K562 (cell line): Measurements from ENCODE around the gene OR10D3.

Source experiments
- MYNN ChIP-seq, 2 experiments: sonication (generic); formaldehyde crosslinking in 1 of 2; IDR thresholded peaks; 2 replicates each; pipeline versions ENCODE4 v1.5.0 to v1.6.1; 2016 to 2020; ENCODE audit warnings: antibody characterized with exemption in 1 of 2, missing genetic modification reagents in 1 of 2
- SPI1 ChIP-seq: IDR thresholded peaks from 2 replicates; pipeline ENCODE4 v1.6.1; 2011; ENCODE audit warnings: low read depth, low read length, control low read depth, borderline replicate concordance
- TF ChIP-seq, protein P1 (sequence below), 3 experiments: IDR thresholded peaks in 2 of 3; conservative IDR thresholded peaks in 1 of 3; 2 replicates each; pipeline ENCODE4 v1.5.1; 2011 to 2012; ENCODE audit warnings: low read length in 3 of 3, mild to moderate bottlenecking in 3 of 3, control low read depth in 2 of 3, improper control_type of control experiment in 1 of 3, inconsistent platforms in 1 of 3, low read depth in 1 of 3, mixed read lengths in 1 of 3, moderate library complexity in 1 of 3; ENCODE audit not compliant: insufficient read depth in 2 of 3

DNA sequence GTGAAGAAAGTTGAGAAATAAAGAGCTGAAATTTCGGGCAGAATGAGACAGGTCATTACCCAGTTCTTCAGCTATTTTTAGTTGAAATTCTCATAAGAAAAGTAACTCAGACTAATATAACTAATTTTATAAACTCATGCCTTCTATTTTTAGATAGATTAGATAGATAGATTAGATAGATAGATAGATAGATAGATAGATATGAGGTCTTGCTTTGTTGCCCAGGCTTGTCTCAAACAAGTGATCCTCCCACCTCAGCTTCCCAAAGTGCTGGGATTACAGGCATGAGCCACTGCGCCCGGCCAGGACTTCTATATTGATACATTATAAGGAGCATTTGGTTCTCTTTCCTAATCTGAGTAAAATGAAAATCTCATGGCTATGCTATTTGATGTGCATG, 30.9 kb downstream of the OR10D3 start:
- TF ChIP-seq SPI1 (no peak), MYNN (IDR thresholded peaks at IDR 0.05) (no peak), MYNN (CRISPR knock-in tag; IDR thresholded peaks at IDR 0.05) (no peak)
- TF ChIP-seq, protein P1, sequence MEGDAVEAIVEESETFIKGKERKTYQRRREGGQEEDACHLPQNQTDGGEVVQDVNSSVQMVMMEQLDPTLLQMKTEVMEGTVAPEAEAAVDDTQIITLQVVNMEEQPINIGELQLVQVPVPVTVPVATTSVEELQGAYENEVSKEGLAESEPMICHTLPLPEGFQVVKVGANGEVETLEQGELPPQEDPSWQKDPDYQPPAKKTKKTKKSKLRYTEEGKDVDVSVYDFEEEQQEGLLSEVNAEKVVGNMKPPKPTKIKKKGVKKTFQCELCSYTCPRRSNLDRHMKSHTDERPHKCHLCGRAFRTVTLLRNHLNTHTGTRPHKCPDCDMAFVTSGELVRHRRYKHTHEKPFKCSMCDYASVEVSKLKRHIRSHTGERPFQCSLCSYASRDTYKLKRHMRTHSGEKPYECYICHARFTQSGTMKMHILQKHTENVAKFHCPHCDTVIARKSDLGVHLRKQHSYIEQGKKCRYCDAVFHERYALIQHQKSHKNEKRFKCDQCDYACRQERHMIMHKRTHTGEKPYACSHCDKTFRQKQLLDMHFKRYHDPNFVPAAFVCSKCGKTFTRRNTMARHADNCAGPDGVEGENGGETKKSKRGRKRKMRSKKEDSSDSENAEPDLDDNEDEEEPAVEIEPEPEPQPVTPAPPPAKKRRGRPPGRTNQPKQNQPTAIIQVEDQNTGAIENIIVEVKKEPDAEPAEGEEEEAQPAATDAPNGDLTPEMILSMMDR (IDR thresholded peaks at IDR 0.05 in 2 of 3, conservative IDR thresholded peaks at IDR 0.05 in 1 of 3; ENCODE audit: insufficient read depth in 2 of 3, low read depth in 1 of 3, low read length in 3 of 3): no peak
